Hepatocyte (in vitro differentiated cells): Measurements from ENCODE around the gene CALD1.

ENCODE experiments used
- EZH2 ChIP-seq: fragments of 200-600 bp; sonication (generic); IDR thresholded peaks from 2 replicates; pipeline ENCODE4 v1.6.1; 2016; ENCODE audit warnings: antibody characterized with exemption, mild to moderate bottlenecking, borderline replicate concordance
- EZH2phosphoT487 ChIP-seq: fragments of 200-600 bp; sonication (generic); IDR thresholded peaks from one replicate; pipeline ENCODE4 v1.6.1; 2018; ENCODE audit warnings: antibody characterized with exemption, mild to moderate bottlenecking, low read depth, moderate library complexity; ENCODE audit not compliant: unreplicated experiment, severe bottlenecking
- TF ChIP-seq, protein P1 (sequence below): fragments of 200-600 bp; sonication (generic); IDR thresholded peaks from 2 replicates; pipeline ENCODE4 v1.5.1; 2016; ENCODE audit warnings: antibody characterized with exemption, mild to moderate bottlenecking; ENCODE audit not compliant: poor library complexity

DNA sequence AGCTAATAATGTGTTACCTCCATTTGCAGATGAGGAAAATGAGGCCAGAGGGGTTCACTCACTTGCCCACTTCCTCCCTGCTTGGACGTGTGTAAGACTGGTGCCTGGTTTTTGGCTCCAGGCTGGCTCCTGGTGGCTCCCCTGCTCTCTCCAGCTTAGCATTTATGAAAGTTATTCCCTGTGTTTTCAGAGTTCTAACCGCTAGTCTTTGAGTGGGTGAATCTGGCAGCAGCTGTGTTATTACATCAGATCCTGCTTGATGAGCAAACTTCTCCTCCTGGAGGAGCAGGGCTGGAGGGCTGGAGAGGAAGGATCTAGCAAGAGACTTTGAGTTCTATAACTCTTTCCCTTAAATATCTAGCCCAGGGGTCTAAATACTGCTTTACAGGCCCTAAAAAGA is 125.9 kb downstream of the CALD1 start:
- TF ChIP-seq, protein P1, sequence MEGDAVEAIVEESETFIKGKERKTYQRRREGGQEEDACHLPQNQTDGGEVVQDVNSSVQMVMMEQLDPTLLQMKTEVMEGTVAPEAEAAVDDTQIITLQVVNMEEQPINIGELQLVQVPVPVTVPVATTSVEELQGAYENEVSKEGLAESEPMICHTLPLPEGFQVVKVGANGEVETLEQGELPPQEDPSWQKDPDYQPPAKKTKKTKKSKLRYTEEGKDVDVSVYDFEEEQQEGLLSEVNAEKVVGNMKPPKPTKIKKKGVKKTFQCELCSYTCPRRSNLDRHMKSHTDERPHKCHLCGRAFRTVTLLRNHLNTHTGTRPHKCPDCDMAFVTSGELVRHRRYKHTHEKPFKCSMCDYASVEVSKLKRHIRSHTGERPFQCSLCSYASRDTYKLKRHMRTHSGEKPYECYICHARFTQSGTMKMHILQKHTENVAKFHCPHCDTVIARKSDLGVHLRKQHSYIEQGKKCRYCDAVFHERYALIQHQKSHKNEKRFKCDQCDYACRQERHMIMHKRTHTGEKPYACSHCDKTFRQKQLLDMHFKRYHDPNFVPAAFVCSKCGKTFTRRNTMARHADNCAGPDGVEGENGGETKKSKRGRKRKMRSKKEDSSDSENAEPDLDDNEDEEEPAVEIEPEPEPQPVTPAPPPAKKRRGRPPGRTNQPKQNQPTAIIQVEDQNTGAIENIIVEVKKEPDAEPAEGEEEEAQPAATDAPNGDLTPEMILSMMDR = peak; percentile 20
- TF ChIP-seq EZH2 = no peak
- no peak for TF ChIP-seq EZH2phosphoT487
